Caco-2 (cell line): ENCODE data around the gene TEN1. TPM values are rescaled to one million over a fixed set of nuclear protein-coding genes. Genes with fewer than 3 reads are reported as not detected.

Source experiments
- BruUV-seq: library from RNA; stranded (reverse); fragments of 400-500 nt; replicated peaks from 2 replicates; lab custom pipeline; 2021; lab: Mats Ljungman, UMichigan
- CTCF ChIA-PET: fragments of 300-600 bp; sonication (Branson Sonifier 250); formaldehyde crosslinking; loops from one replicate; lab custom pipeline; 2022; ENCODE audit warnings: antibody characterized with exemption; lab: Charles Lee
- POLR2A ChIA-PET: fragments of 300-600 bp; sonication (Branson Sonifier 250); formaldehyde crosslinking; loops from one replicate; lab custom pipeline; 2022; ENCODE audit warnings: antibody characterized with exemption; lab: Charles Lee
- DNase-seq, 2 experiments: peaks; one replicate each; pipeline versions ENCODE4 v3.0.0 to v3.0.0-alpha.2; 2020 to 2022
- H3K27me3 ChIP-seq: replicated peaks from 2 replicates; pipeline ENCODE4 v1.6.0; 2011; ENCODE audit warnings: low read length; ENCODE audit not compliant: control insufficient read depth, insufficient read depth
- H3K36me3 ChIP-seq: 2 replicates; pipeline ENCODE4 v1.5.1; 2011; ENCODE audit warnings: low read length; ENCODE audit not compliant: control insufficient read depth, insufficient read depth
- H3K4me1 ChIP-seq: fragments of 250-450 bp; sonication (Bioruptor Pico); 2 replicates; pipeline ENCODE4 v1.5.1; 2020; ENCODE audit warnings: mild to moderate bottlenecking
- H3K4me3 ChIP-seq: 2 replicates; pipeline ENCODE4 v1.5.1; 2011; ENCODE audit warnings: low read depth, mild to moderate bottlenecking, control low read depth, low read length
- H3K9me3 ChIP-seq: fragments of 250-450 bp; sonication (Bioruptor Pico); 2 replicates; pipeline ENCODE4 v1.5.1; 2020; ENCODE audit warnings: mild to moderate bottlenecking, moderate library complexity
- H3K27ac Mint-ChIP-seq: one replicate; pipeline ENCODE4 v1.8.0; 2022; ENCODE audit warnings: mixed read lengths; ENCODE audit not compliant: unreplicated experiment
- H3K27me3 Mint-ChIP-seq: one replicate; pipeline ENCODE4 v1.8.0; 2022; ENCODE audit warnings: mixed read lengths; ENCODE audit not compliant: insufficient read depth, unreplicated experiment
- H3K36me3 Mint-ChIP-seq: one replicate; pipeline ENCODE4 v1.8.0; 2022; ENCODE audit warnings: mild to moderate bottlenecking, mixed read lengths; ENCODE audit not compliant: insufficient read depth, unreplicated experiment
- H3K4me1 Mint-ChIP-seq: one replicate; pipeline ENCODE4 v1.8.0; 2022; ENCODE audit warnings: low read depth, mixed read lengths; ENCODE audit not compliant: unreplicated experiment
- H3K4me3 Mint-ChIP-seq: one replicate; pipeline ENCODE4 v1.8.0; 2022; ENCODE audit warnings: mild to moderate bottlenecking, moderate library complexity, mixed read lengths; ENCODE audit not compliant: unreplicated experiment
- H3K9me3 Mint-ChIP-seq: one replicate; pipeline ENCODE4 v1.8.0; 2022; ENCODE audit warnings: mixed read lengths; ENCODE audit not compliant: unreplicated experiment
- intact Hi-C: fragments of 100-400 bp; cut with micrococcal nuclease; formaldehyde crosslinking; loops from one replicate; pipeline ENCODE4 v1.10.0; 2022; ENCODE audit not compliant: unreplicated experiment
- total RNA-seq: library from RNA; stranded (reverse); gene quantifications from 2 replicates; pipeline ENCODE4 v1.2.3, GENCODE V29; 2022
- TF ChIP-seq, protein P1 (sequence below), 2 experiments: fragments of 200-600 bp in 1 of 2; IDR thresholded peaks; 1 replicate in 1 of 2; 2 replicates in 1 of 2; pipeline versions ENCODE4 v1.5.1 to v1.8.0; 2011 to 2022; ENCODE audit warnings: antibody characterized with exemption in 1 of 2, control low read depth in 1 of 2, inconsistent platforms in 1 of 2, low read depth in 1 of 2, low read length in 1 of 2, mild to moderate bottlenecking in 1 of 2, moderate library complexity in 1 of 2; ENCODE audit not compliant: insufficient read depth in 1 of 2, severe bottlenecking in 1 of 2, unreplicated experiment in 1 of 2

Gene TEN1
- total RNA-seq, 1 experiment from 2014 or later: 20.3 TPM

GRCh38 chr17:75933808-75934207, 45.2 kb upstream of the TEN1 start:
- Mint-ChIP-seq H3K27me3 (no peaks in the 10 kb centered on the region), H3K36me3 (peaks cover 5% of the 10 kb centered on the region), H3K27ac (no peak overlapping the region), H3K9me3 (no peaks in the 10 kb centered on the region), H3K4me1 (peaks cover 6% of the 10 kb centered on the region), H3K4me3 (no peak overlapping the region)
- intact Hi-C loops: no loop called here
- no peak for DNase-seq
- no peak overlapping the region for H3K4me3 ChIP-seq
- ChIA-PET CTCF (interaction anchor here (0.7 kb wide), 1 partner anchor 19 kb away, joined by 5 read pairs; no protein-coding TSS in a partner anchor), POLR2A (no interaction called here)
- 0 out of 2 replicates have a peak, but pooled peaks cover 5% of the 10 kb centered on the region for H3K9me3 ChIP-seq
- BruUV-seq: no TSS peak
- H3K36me3 ChIP-seq: no peaks in the 10 kb centered on the region
- TF ChIP-seq, protein P1, sequence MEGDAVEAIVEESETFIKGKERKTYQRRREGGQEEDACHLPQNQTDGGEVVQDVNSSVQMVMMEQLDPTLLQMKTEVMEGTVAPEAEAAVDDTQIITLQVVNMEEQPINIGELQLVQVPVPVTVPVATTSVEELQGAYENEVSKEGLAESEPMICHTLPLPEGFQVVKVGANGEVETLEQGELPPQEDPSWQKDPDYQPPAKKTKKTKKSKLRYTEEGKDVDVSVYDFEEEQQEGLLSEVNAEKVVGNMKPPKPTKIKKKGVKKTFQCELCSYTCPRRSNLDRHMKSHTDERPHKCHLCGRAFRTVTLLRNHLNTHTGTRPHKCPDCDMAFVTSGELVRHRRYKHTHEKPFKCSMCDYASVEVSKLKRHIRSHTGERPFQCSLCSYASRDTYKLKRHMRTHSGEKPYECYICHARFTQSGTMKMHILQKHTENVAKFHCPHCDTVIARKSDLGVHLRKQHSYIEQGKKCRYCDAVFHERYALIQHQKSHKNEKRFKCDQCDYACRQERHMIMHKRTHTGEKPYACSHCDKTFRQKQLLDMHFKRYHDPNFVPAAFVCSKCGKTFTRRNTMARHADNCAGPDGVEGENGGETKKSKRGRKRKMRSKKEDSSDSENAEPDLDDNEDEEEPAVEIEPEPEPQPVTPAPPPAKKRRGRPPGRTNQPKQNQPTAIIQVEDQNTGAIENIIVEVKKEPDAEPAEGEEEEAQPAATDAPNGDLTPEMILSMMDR (IDR thresholded peaks at IDR 0.05; ENCODE audit: insufficient read depth in 1 of 2, low read depth in 1 of 2, low read length in 1 of 2, severe bottlenecking in 1 of 2, unreplicated experiment in 1 of 2): no peak
- peaks cover 22% of the 10 kb centered on the region for H3K4me1 ChIP-seq
- no peaks in the 10 kb centered on the region for H3K27me3 ChIP-seq

DNA sequence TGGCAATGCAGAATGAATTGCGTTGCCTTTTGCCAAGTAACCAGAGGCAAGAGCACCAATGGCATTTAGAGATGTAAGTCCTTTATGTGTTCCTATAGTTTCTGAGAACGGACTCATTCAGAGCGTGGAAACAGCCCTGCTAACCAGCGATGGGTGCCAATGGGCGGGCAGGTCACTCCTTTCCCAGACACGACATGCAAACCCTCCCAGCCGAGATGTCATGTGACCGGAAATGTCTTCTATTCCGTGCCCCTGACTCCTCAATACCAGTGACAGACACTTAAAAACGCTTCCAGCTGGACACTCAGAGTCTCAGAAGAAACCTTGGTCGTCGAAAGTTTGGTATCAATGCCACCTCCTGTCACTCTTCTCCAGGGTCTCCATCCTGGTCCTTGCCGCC, 41.4 kb upstream of the TEN1 start:
- H3K4me3 ChIP-seq: no peak overlapping the region
- Mint-ChIP-seq H3K36me3 (peaks cover 15% of the 10 kb centered on the region), H3K4me3 (no peak overlapping the region), H3K27me3 (no peaks in the 10 kb centered on the region), H3K4me1 (peaks cover 5% of the 10 kb centered on the region), H3K27ac (no peak overlapping the region), H3K9me3 (no peaks in the 10 kb centered on the region)
- TF ChIP-seq, protein P1 (IDR thresholded peaks at IDR 0.05; ENCODE audit: insufficient read depth in 1 of 2, low read depth in 1 of 2, low read length in 1 of 2, severe bottlenecking in 1 of 2, unreplicated experiment in 1 of 2): no peak
- ChIA-PET POLR2A (no interaction called here), CTCF (no interaction called here)
- DNase-seq: no peak
- no TSS peak for BruUV-seq
- no peaks in the 10 kb centered on the region for H3K27me3 ChIP-seq
- peaks cover 9% of the 10 kb centered on the region for H3K4me1 ChIP-seq
- H3K36me3 ChIP-seq: no peaks in the 10 kb centered on the region; the same call in 1 of the 2 replicates
- H3K9me3 ChIP-seq: no peaks in the 10 kb centered on the region
- intact Hi-C loops: no loop called here

- Histone ChIP-seq H3K9me3 (no peaks in the 10 kb centered on the region), H3K4me1 (no peaks in the 10 kb centered on the region), H3K36me3 (no peaks in the 10 kb centered on the region; the same call in none of the 2 replicates), H3K4me3 (peak within 1 kb of the TSS; percentile 65), H3K27me3 (no peaks in the 10 kb centered on the region)
- Mint-ChIP-seq H3K4me1 (no peaks in the 10 kb centered on the region), H3K4me3 (peak within 1 kb of the TSS; percentile 79), H3K36me3 (peaks cover 12% of the 10 kb centered on the region), H3K27ac (peak within 1 kb of the TSS; percentile 79), H3K9me3 (no peaks in the 10 kb centered on the region), H3K27me3 (no peaks in the 10 kb centered on the region)
- TF ChIP-seq, protein P1 (IDR thresholded peaks at IDR 0.05; ENCODE audit: insufficient read depth in 1 of 2, low read depth in 1 of 2, low read length in 1 of 2, severe bottlenecking in 1 of 2, unreplicated experiment in 1 of 2): no peak
- no TSS peak for BruUV-seq
- ChIA-PET CTCF (interaction anchor here (0.5 to 1.2 kb wide), 6 partner anchors 23 to 73 kb away, joined by 3 to 11 read pairs (median 6); partner anchors contain the start of gene MRPL38), POLR2A (interaction anchor here (0.5 to 1.3 kb wide), 14 partner anchors 8 to 413 kb away, joined by 3 to 15 read pairs (median 4); partner anchors contain the start of genes ACOX1, MRPL38, PRPSAP1 and TEN1)
- intact Hi-C loops: loop anchor here (1.0 to 2.0 kb wide), 2 partner anchors 36 to 64 kb away; no protein-coding TSS in a partner anchor
- peak; percentile 97 to 98 for DNase-seq
Measured at GRCh38 chr17:75940727-75941441, 38.2 kb upstream of the TEN1 start, which contains the start of gene FBF1. FBF1 (minus strand) TSS chr17:75941042; CDS start chr17:75938149, 2,893 bp downstream.
